NT2/D1 (cell line): Measurements from ENCODE around the gene DRD3.

Experiments used
- SUZ12 ChIP-seq: IDR thresholded peaks from 2 replicates; pipeline ENCODE4 v1.6.1; 2011; ENCODE audit not compliant: insufficient read length, insufficient read depth; ENCODE audit errors: extremely low read depth
- YY1 ChIP-seq: IDR thresholded peaks from 2 replicates; pipeline ENCODE4 v1.6.1; 2011; ENCODE audit not compliant: insufficient read length, insufficient read depth
- ZNF274 ChIP-seq: IDR thresholded peaks from 2 replicates; pipeline ENCODE4 v1.6.1; 2011; ENCODE audit warnings: mild to moderate bottlenecking, low read depth, low read length

GRCh38 chr3:114093016-114093380 lies 85.9 kb downstream of the DRD3 start:
- TF ChIP-seq SUZ12: no peak
- TF ChIP-seq ZNF274: no peak
- TF ChIP-seq YY1: no peak
